Mammary epithelial cell (primary cell): ENCODE results near the gene NOLC1.

Source experiments
- CTCF ChIP-seq, 2 donors: IDR thresholded peaks in 1 of 2; conservative IDR thresholded peaks in 1 of 2; 2 replicates each; pipeline ENCODE4 v1.5.1; 2011 to 2012; ENCODE audit warnings: inconsistent platforms in 2 of 2, low read length in 2 of 2, mild to moderate bottlenecking in 2 of 2, control low read depth in 1 of 2, low read depth in 1 of 2; ENCODE audit not compliant: insufficient read depth in 1 of 2; ENCODE audit errors: extremely low read depth in 1 of 2
- EZH2 ChIP-seq: IDR thresholded peaks from 2 replicates; pipeline ENCODE4 v1.6.1; 2012; ENCODE audit warnings: low read length, inconsistent platforms, borderline replicate concordance

- no peak for TF ChIP-seq EZH2
- TF ChIP-seq CTCF (conservative IDR thresholded peaks at IDR 0.05 in 1 of 2, IDR thresholded peaks at IDR 0.05 in 1 of 2; ENCODE audit: extremely low read depth in 1 of 2, insufficient read depth in 1 of 2, low read depth in 1 of 2, low read length in 2 of 2) = no peak
Observed at GRCh38 chr10:102122450-102122849, 29.7 kb upstream of the NOLC1 start.
